Measurements from ENCODE around the gene COL8A1.
"Not testable (repeated sequence)": the region's sequence is repeated elsewhere in the genome, so short reads cannot be mapped to it uniquely, and the experiment has no call there.

The COL8A1 gene

DNA sequence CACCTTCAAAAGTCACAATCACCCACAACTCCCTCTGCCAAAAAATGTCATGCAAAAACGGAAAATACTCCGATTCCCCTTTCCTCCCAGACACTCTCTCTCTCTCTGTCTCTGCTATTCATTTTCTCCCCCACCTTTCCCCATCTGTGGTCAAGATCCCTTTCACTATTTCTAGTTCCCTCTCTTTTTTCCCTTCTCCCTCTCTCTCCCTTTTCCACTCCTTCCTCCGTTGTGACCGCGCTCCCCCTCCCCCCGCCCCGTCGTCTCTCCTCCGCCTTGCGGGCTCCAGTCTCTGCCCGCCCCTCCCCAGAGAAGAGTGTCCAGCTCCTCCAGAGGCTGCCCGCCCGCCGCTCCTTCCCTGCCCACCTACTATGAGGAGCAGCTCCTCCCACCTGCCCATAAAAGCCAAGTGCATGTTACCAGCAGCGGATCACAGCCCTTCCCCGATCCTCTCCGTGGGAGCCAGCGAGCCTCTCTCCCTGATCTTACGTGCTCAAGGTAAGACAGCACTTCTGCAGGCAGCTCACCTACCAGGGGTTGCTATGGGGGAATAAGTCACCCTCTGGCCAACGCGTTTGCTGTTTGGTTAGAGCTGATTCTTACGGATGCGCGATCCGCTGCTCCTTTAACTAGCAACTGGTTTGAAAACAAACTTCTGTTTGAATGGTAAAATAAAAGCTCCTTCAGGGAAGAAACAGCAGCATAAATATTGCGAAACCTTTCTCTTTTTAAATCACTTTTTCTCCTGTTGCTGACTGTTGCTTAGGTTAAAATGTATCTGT lies at the start of gene COL8A1:
COL8A1 (plus strand) TSS at position 428 of the 782 bp plus-strand sequence. CDS start 152,089 bp downstream, outside the sequence.
- H3K36me3 ChIP-seq (ENCODE audit: insufficient read depth, low read length), result no peaks in the 10 kb centered on the region
- H3K4me1 ChIP-seq (ENCODE audit: insufficient read depth, low read length), result peaks cover 40% of the 10 kb centered on the region
- H3K9ac ChIP-seq (ENCODE audit: low read depth, low read length), result peak within 1 kb of the TSS; percentile 90
- H3K9me3 ChIP-seq (ENCODE audit: control insufficient read depth, insufficient read depth, low read length), result no peaks in the 10 kb centered on the region

DNA sequence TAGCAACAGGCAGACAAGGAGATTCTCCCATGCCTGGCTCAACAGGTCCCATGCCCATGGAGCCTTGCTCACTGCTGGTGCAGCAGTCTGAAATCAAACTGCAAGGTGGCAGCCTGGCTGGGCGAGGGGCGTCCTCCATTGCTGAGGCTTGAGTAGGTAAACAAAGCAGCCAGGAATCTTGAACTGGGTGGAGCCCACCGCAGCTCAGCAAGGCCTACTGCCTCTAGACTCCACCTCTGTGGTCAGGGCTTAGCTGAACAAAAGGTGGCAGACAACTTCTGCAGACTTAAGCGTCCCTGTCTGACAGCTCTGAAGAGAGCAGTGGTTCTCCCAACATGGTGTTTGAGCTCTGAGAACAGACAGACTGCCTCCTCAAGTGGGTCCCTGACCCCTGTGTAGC lies 49.2 kb upstream of the COL8A1 start:
- not testable (repeated sequence) for H3K9ac ChIP-seq (ENCODE audit: low read depth, low read length); H3K36me3 ChIP-seq (ENCODE audit: insufficient read depth, low read length); H3K4me1 ChIP-seq (ENCODE audit: insufficient read depth, low read length); H3K9me3 ChIP-seq (ENCODE audit: control insufficient read depth, insufficient read depth, low read length)

- no peaks in the 10 kb centered on the region for H3K36me3 ChIP-seq (ENCODE audit: insufficient read depth, low read length)
- no peaks in the 10 kb centered on the region for H3K9me3 ChIP-seq (ENCODE audit: control insufficient read depth, insufficient read depth, low read length)
- no peaks in the 10 kb centered on the region for H3K4me1 ChIP-seq (ENCODE audit: insufficient read depth, low read length)
- no peak overlapping the region for H3K9ac ChIP-seq (ENCODE audit: low read depth, low read length)
Observed at GRCh38 chr3:99599894-99600293, 38.5 kb upstream of the COL8A1 start.

DNA sequence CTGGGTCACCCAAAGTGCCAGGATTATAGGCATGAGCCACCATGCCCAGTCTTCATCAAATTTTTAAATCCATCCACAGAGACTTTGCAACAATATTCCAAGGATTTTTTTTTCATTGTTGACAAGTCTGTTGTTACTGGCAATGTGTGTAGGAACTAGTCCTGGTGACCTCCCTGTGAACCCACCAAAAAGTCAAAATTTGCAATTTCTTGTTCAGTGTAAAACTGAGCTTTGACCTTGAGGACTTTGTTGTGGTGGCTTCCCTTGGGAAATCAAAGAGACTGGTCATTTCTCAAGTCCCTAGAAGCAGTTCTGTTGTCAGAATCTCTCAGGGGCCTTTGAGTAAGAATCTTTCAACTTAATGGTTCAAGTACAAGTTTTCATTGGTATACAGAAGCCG lies 36.9 kb upstream of the COL8A1 start:
- H3K9me3 ChIP-seq (ENCODE audit: control insufficient read depth, insufficient read depth, low read length), result no peaks in the 10 kb centered on the region
- no peaks in the 10 kb centered on the region for H3K36me3 ChIP-seq (ENCODE audit: insufficient read depth, low read length)
- H3K4me1 ChIP-seq (ENCODE audit: insufficient read depth, low read length), result no peaks in the 10 kb centered on the region
- H3K9ac ChIP-seq (ENCODE audit: low read depth, low read length), result no peak overlapping the region

- Histone ChIP-seq H3K36me3 (ENCODE audit: insufficient read depth, low read length) (no peaks in the 10 kb centered on the region), H3K9me3 (ENCODE audit: control insufficient read depth, insufficient read depth, low read length) (no peaks in the 10 kb centered on the region), H3K9ac (ENCODE audit: low read depth, low read length) (no peak overlapping the region), H3K4me1 (ENCODE audit: insufficient read depth, low read length) (no peaks in the 10 kb centered on the region)
Observed at GRCh38 chr3:99602183-99602582, 36.2 kb upstream of the COL8A1 start.

DNA sequence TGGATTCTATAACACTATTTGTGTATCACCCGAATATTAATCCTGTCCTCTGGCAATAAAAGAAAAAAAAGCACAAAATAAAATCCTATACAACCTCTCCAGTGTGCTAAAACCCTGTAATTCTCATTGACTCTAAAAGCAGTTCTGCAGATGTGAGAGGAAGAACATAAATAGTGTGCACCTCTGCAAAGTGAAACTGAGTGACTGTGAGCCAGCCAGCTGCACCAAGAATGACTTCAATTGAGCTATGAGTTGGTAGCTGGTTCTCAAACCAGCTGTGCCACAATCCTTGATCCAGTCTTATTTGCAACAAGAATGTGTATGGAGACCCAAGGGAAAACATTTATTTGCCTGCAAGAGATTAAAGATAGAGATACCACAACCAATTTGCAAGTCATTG lies 31.2 kb upstream of the COL8A1 start:
- no peaks in the 10 kb centered on the region for H3K9me3 ChIP-seq (ENCODE audit: control insufficient read depth, insufficient read depth, low read length)
- no peaks in the 10 kb centered on the region for H3K36me3 ChIP-seq (ENCODE audit: insufficient read depth, low read length)
- H3K4me1 ChIP-seq (ENCODE audit: insufficient read depth, low read length), result no peaks in the 10 kb centered on the region
- H3K9ac ChIP-seq (ENCODE audit: low read depth, low read length), result no peak overlapping the region

- Histone ChIP-seq H3K36me3 (ENCODE audit: insufficient read depth, low read length) (no peaks in the 10 kb centered on the region), H3K4me1 (ENCODE audit: insufficient read depth, low read length) (no peaks in the 10 kb centered on the region), H3K9ac (ENCODE audit: low read depth, low read length) (no peak overlapping the region), H3K9me3 (ENCODE audit: control insufficient read depth, insufficient read depth, low read length) (no peaks in the 10 kb centered on the region)
Observed at GRCh38 chr3:99614768-99615167, 23.6 kb upstream of the COL8A1 start.

GRCh38 chr3:99620077-99620767 lies 18.2 kb upstream of the COL8A1 start:
- H3K9ac ChIP-seq (ENCODE audit: low read depth, low read length), result no peak overlapping the region
- H3K4me1 ChIP-seq (ENCODE audit: insufficient read depth, low read length), result no peaks in the 10 kb centered on the region
- H3K9me3 ChIP-seq (ENCODE audit: control insufficient read depth, insufficient read depth, low read length), result no peaks in the 10 kb centered on the region
- no peaks in the 10 kb centered on the region for H3K36me3 ChIP-seq (ENCODE audit: insufficient read depth, low read length)

DNA sequence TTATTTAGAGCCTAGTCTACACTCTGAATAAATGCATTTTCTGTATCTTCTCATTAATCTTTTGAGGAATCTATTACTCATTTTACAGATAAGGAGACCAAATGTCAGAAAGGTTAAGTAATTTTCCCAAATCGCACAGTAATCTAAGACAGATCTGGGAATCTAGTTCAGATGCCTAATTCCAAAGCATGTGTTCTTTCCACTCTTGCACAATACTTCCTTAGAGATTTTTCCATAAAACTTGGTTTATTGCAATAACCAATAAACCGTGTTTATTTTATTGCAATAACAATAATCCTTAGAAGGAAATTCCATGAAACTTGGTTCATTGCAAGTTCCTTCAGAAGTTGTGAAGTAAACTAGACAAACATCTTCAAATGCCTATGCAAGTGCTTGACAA lies 17.4 kb upstream of the COL8A1 start:
- Histone ChIP-seq H3K9ac (ENCODE audit: low read depth, low read length) (no peak overlapping the region), H3K4me1 (ENCODE audit: insufficient read depth, low read length) (no peaks in the 10 kb centered on the region), H3K36me3 (ENCODE audit: insufficient read depth, low read length) (no peaks in the 10 kb centered on the region), H3K9me3 (ENCODE audit: control insufficient read depth, insufficient read depth, low read length) (no peaks in the 10 kb centered on the region)

DNA sequence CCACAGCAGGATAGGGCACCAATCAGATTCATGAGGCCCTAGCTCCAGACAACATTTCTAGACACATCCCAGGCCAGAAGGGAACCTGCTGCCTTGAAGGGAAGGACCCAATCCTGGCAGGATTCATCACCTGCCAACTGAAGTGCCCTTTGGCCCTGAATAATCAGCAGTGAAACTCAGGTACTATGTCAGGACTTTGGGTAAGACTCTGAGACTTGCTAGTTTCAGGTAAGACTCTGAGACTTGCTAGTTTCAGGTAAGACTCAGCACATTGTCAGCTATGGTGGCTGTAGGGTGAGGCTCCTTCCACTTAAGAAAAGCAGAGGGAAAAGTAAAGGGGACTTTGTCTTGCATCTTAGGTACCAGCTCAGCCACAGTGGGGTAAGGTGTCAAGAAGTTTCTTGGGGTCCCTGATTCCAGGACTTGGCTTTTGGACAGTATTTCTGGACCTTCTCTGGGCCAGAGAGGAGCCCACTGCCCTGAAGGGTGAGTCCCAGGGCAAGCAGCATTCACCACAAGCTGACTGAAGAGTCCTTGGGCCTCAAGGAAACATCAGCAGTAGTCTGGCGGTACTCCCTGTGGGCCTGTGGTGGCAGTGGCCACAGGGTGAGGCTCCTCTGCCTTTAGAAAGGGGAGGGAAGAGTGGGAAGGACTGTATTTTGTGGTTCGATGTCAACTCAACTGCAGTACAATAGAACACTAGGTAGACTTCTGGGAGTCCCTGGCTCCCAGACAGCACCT lies 13.7 kb upstream of the COL8A1 start:
- Histone ChIP-seq H3K36me3 (ENCODE audit: insufficient read depth, low read length) (no peaks in the 10 kb centered on the region), H3K9ac (ENCODE audit: low read depth, low read length) (no peak overlapping the region), H3K9me3 (ENCODE audit: control insufficient read depth, insufficient read depth, low read length) (no peaks in the 10 kb centered on the region), H3K4me1 (ENCODE audit: insufficient read depth, low read length) (no peaks in the 10 kb centered on the region)

- Histone ChIP-seq H3K4me1 (ENCODE audit: insufficient read depth, low read length) (no peaks in the 10 kb centered on the region), H3K9me3 (ENCODE audit: control insufficient read depth, insufficient read depth, low read length) (no peaks in the 10 kb centered on the region), H3K36me3 (ENCODE audit: insufficient read depth, low read length) (no peaks in the 10 kb centered on the region), H3K9ac (ENCODE audit: low read depth, low read length) (no peak overlapping the region)
Observed at GRCh38 chr3:99625237-99625622, 13.2 kb upstream of the COL8A1 start.

DNA sequence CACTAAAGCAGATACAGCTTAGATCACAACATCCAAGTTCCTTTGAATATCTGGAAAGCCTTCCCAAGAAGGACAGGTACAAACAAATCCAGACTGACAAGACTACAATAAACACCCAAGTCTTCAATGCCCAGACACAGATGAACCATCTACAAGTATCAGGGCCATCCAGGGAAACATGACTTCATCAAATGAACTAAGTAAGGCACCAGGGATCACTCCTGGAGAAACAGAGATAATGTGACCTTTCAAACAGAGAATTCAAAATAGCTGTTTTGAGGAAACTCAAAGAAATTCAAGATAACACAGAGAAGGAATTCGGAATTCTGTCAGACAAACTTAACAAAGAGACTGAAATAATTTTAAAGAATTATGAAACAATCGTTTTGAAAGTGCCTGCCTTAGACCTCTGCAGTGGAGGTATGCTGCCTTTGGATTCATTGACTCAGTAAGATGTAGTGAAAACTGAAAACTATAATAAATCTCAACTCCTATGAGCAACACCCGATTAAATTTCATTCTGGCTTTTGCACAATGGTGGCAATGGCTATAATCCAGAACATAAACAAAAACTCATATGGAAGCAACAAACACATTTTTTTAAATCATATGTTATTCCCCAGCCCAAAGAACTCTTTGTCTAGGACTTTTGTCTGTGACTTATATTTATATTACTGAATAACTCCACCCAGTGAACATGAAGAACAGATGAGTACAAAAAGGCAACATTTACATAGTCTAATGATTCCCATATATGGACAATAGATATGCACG lies 12.6 kb upstream of the COL8A1 start:
- Histone ChIP-seq H3K9me3 (ENCODE audit: control insufficient read depth, insufficient read depth, low read length) (no peaks in the 10 kb centered on the region), H3K9ac (ENCODE audit: low read depth, low read length) (no peak overlapping the region), H3K4me1 (ENCODE audit: insufficient read depth, low read length) (no peaks in the 10 kb centered on the region), H3K36me3 (ENCODE audit: insufficient read depth, low read length) (no peaks in the 10 kb centered on the region)

GRCh38 chr3:99626417-99626788 lies 12.0 kb upstream of the COL8A1 start:
- H3K36me3 ChIP-seq (ENCODE audit: insufficient read depth, low read length), result no peaks in the 10 kb centered on the region
- H3K9me3 ChIP-seq (ENCODE audit: control insufficient read depth, insufficient read depth, low read length), result no peaks in the 10 kb centered on the region
- H3K4me1 ChIP-seq (ENCODE audit: insufficient read depth, low read length), result 0 out of 2 replicates have a peak, but pooled peaks cover 4% of the 10 kb centered on the region
- H3K9ac ChIP-seq (ENCODE audit: low read depth, low read length), result no peak overlapping the region
